GM21367 (cell line): Measurements from ENCODE around the gene SCAMP1.
A peak's percentile ranks its signal among the peaks of the same experiment; 100 is the strongest.
"Not testable (repeated sequence)": the region's sequence is repeated elsewhere in the genome, so short reads cannot be mapped to it uniquely, and the experiment has no call there.

Source experiments
- ATAC-seq: cut with Tn5 transposase; IDR thresholded peaks from one replicate; pipeline ENCODE4 v1.9.1; 2021; ENCODE audit not compliant: unreplicated experiment

The SCAMP1 gene

GRCh38 chr5:78360924-78361630 is 660 bp downstream of the SCAMP1 start:
- peak; percentile 28 for ATAC-seq

- ATAC-seq, result no peak
Observed at GRCh38 chr5:78361631-78361993, 1.2 kb downstream of the SCAMP1 start.

DNA sequence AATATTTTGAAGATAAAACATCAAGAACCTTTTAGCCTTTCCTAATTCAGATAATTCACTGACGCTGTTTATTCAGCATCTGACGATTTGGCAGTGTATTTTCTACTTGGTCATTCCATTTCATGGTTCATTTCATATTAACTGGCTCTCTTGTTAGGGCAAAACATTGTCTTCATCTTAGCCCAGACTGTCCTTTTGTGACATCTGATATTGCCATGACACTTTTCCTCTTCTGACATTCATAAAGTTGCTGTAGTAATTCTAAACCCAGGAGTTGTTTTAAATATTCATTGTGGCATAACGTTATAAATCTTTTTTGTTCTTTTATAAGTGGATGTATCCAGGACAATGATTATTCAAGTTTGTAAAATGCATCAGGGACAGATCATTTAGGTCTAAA is 1.8 kb downstream of the SCAMP1 start:
- ATAC-seq, result no peak

- no peak for ATAC-seq
Observed at GRCh38 chr5:78364005-78364404, 3.6 kb downstream of the SCAMP1 start.

GRCh38 chr5:78367318-78367991 is 7.0 kb downstream of the SCAMP1 start:
- ATAC-seq, result no peak

- no peak for ATAC-seq
Observed at GRCh38 chr5:78369680-78370079, 9.3 kb downstream of the SCAMP1 start.

DNA sequence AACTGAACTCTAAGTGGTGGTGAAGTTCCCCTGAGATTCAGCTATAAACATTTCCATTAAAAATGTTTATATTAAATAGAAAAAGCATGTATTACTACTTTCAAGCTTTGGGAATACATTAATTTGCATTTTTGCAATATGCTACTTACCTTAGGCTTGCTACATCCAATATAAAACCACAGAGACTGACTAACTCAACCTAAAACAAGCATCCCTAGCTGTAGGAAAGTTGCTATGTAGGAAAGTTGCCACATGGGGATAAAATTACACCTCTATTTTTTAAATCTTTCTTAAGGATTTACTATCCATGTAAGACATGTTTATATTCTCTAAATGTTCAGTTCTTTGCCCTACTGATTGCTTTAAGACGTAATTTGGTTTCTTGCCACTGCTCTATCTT is 12.8 kb downstream of the SCAMP1 start:
- ATAC-seq, result no peak

DNA sequence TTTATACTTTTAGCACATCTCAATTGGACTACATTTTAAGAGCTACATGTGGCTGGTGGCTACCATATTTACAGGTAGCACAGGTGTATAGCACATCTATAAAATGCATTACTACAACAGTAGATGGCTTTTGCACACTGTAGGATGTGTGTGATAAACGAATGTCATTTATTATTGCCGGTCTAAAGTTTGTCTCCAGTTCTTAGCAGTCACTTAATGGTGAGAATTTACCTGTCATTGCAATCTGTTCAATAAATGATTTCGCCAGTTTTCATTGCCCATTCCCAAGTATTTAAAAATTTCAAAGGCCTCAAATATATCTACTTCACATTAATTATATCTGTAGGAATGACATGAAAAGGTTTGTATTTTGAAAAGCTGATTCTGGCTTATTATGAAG is 15.9 kb downstream of the SCAMP1 start:
- no peak for ATAC-seq

DNA sequence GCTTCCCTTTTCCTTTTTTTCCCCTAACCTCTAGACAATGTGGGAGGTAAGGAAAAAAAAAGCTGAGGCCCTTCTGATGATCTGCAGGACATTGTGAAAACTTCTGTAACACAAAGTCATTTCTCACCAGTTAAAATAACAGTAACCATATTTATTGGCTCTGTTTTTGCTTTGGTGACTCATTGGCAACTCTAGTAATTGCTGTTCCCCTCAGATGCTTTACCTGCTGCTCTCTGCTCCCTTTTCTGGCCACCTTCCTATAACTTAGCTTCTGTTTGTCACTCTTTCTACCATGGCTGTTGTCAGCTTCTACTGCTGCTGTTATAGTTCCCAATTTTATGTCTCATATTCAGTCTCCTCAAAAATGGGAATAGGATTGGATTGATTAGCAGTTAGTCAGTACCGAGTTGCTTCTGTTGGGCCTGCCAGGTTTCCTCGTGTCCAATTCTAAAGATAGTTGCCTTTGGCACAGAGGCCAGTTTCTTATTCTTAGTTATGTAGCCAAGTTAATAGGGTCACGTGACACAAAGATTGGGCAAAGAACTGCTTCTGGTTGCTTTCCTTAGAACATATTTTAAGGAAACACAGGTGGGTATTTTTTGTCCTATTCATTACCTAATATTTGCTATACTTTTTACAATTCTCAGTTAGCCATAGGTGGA is 16.8 kb downstream of the SCAMP1 start:
- no peak for ATAC-seq

DNA sequence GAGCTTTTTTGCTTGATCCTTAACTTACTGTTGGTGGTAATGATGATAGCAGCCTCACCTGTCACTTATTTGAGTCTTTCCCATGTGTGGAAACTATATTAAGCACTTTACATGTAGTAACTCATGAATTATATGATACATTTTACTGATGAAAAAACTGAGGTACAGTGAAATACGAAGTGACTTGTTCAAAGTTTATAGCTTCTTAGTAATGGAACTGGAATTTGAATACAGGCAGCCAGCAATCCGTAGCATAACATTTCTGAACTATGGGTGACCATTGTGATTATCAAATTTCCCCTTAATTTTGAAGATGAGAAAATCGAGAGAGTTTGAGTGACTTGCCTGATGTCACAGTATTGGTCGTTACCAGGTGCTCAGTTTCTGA is 17.3 kb downstream of the SCAMP1 start:
- ATAC-seq, result no peak

DNA sequence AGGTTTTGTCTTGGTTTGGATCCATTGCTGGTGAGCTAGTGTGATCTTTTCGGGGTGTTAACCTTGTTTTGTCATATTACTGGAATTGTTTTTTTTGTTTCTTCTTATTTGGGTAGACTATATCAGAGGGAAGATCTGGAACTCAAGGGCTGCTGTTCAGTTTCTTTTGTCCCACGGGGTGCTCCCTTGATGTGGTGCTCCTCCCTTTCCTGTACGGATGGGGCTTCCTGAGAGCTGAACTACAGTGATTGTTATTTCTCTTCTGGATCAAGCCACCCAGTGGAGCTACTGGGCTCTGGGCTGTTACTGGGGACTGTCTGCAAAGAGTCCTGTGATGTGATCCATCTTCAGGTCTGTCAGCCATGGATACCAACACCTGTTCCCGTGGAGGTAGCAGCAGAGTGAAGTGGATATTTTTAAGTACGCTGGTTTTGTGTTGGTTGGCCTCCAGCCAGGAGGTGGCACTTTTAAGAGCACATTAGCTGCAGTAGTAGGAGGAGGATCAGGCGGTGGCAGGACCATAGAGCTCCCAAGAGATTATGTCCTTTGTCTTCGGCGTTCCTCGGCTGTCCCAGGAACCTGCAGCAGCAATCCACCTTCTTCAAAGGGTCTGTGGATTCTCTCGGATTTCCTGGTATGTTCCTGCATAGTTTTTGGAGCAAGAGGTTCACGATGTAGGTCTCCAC is 27.2 kb downstream of the SCAMP1 start:
- no peak for ATAC-seq

GRCh38 chr5:78391357-78391756 is 30.9 kb downstream of the SCAMP1 start:
- ATAC-seq, result not testable (repeated sequence)

- no peak for ATAC-seq
Observed at GRCh38 chr5:78397831-78398230, 37.4 kb downstream of the SCAMP1 start.

GRCh38 chr5:78399116-78399515 is 38.7 kb downstream of the SCAMP1 start:
- ATAC-seq, result no peak

- no peak for ATAC-seq
Observed at GRCh38 chr5:78404682-78405293, 44.4 kb downstream of the SCAMP1 start.

DNA sequence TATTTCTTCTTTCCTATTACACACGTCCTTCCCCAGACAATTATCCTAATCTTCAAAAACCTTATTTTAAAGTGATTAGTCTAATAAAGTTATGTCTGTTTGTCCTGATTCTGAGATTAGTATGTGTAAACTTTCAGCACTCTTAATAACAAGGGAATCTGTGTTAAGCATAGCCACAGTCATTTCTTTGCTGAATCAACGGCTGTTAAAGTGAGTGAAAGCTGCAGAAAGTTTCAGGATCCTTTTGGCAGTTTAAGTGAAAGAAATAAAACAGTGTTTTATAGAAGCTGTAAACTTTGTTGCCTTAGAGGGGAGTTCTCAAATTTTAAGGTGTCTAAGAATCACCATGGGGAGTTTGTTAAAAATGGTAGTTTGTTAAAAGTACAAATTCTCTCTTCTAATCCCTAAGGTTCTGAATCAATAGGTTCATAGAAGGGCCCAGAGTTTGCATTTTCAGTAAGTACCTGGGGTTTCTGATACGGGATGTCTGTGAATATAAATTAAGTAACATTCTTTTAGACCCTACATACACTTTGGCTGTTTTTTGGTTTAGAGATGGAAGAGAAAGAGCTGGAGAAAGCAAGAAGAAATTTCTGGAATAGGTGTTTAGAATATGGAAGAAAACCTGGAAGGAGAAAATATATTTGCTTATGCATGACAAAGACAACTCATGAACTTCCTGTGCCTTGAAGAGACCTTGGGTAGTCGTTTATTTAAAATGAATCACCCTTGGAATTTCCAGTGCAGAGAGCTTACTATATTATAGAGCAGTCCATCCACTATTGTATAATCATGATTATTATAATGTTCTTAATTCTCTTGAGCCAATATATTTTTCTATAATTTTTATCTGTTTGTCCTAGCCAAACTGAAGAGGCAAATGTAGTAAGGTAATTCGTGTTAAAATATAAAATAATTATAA is 45.7 kb downstream of the SCAMP1 start:
- ATAC-seq, result no peak

GRCh38 chr5:78407458-78407857 is 47.0 kb downstream of the SCAMP1 start:
- no peak for ATAC-seq

- no peak for ATAC-seq
Observed at GRCh38 chr5:78411586-78411985, 51.2 kb downstream of the SCAMP1 start.

DNA sequence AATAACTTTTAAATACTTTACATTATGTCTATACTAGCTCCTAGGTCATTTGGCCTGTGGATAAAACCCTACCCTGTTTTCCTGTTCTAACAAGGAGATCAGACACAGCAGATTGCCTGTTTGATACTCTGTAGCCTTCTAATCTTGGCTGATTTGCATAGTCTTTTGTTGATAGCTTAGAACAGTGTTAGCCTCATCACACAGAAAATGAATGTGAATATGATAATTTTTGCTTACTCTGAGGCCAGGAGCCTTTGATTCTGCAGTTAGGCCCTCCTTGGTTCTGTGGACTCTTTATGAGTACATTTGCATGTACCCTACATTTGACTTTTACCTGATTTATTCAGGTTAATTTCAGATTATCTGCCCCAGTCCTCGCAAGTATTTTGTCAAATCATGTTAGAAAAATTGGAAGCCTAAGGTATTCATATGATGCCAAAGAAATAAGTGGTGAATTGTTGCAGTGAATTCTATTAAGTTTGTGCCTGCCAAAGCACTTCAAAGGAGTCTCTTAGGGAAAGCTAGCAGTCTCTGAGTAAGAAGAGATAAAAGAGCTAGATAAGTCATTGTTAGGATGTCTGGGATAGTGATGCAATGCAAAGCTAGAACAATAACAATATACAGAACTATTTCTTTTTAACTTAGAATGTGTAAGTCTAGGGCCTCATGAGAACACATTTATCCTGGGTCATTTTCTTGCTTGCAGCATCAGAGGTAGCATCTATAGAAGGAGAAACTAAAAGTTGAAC is 56.4 kb downstream of the SCAMP1 start:
- ATAC-seq, result no peak

DNA sequence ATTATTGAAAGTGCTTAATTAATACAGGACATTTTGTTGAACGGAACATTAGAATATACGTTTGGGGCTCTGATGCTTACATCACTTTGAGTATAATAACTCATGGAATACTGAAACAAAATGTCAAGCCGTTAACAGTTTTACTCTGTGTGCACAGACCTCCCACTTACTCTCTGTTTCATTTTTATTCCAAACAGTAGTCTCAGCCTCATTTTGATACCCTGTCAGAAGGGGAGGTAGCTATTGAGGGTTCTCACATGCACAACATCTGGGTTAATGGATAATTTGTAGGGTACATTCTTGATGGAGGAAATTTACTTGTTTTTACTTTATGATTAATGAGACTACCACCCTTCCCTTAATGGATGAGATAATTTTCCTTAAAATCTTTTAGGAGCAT is 59.0 kb downstream of the SCAMP1 start:
- no peak for ATAC-seq
